GM23338 (cell line): ENCODE data around the gene ZSCAN1. TPM values are rescaled to one million over a fixed set of nuclear protein-coding genes. Genes with fewer than 3 reads are reported as not detected.

Experiments
- ATAC-seq: fragments of 200-7000 bp; cut with Tn5 transposase; 3 replicates; pipeline ENCODE4 v1.9.1; 2020
- DNase-seq: peaks from one replicate; pipeline ENCODE4 v3.0.0-alpha.2; 2015; ENCODE audit warnings: low spot score
- H2AFZ ChIP-seq: fragments of 200-600 bp; sonication (generic); 2 replicates; pipeline ENCODE4 v1.8.0; 2016; ENCODE audit warnings: antibody characterized with exemption, mild to moderate bottlenecking, moderate library complexity
- H3F3A ChIP-seq: fragments of 200-600 bp; sonication (generic); replicated peaks from 2 replicates; pipeline ENCODE4 v1.8.0; 2017; ENCODE audit warnings: antibody characterized with exemption, mixed run types, low read depth
- H3K27ac ChIP-seq: fragments of 200-600 bp; sonication (generic); 2 replicates; pipeline ENCODE4 v1.6.1; 2016; ENCODE audit warnings: low read depth
- H3K27me3 ChIP-seq: fragments of 200-600 bp; sonication (generic); 2 replicates; pipeline ENCODE4 v1.8.0; 2016; ENCODE audit warnings: mild to moderate bottlenecking, mixed run types, moderate library complexity; ENCODE audit not compliant: insufficient read depth
- H3K36me3 ChIP-seq: fragments of 200-600 bp; sonication (generic); 2 replicates; pipeline ENCODE4 v1.8.0; 2016; ENCODE audit warnings: mild to moderate bottlenecking; ENCODE audit not compliant: insufficient read depth
- H3K4me1 ChIP-seq: fragments of 200-600 bp; sonication (generic); 2 replicates; pipeline ENCODE4 v1.8.0; 2016; ENCODE audit warnings: mild to moderate bottlenecking, moderate library complexity; ENCODE audit not compliant: insufficient read depth
- H3K4me2 ChIP-seq: fragments of 200-600 bp; sonication (generic); 2 replicates; pipeline ENCODE4 v1.7.1; 2017; ENCODE audit warnings: mixed run types
- H3K4me3 ChIP-seq: fragments of 200-600 bp; sonication (generic); 2 replicates; pipeline ENCODE4 v1.6.1; 2016; ENCODE audit warnings: mixed run types
- H3K79me2 ChIP-seq: fragments of 200-600 bp; sonication (generic); replicated peaks from 2 replicates; pipeline ENCODE4 v1.8.0; 2017; ENCODE audit warnings: mild to moderate bottlenecking; ENCODE audit not compliant: insufficient read depth
- H3K9me2 ChIP-seq: fragments of 200-600 bp; sonication (generic); 2 replicates; pipeline ENCODE4 v1.8.0; 2017; ENCODE audit not compliant: insufficient read depth
- H4K20me1 ChIP-seq: fragments of 200-600 bp; sonication (generic); replicated peaks from 2 replicates; pipeline ENCODE4 v1.8.0; 2017; ENCODE audit warnings: mild to moderate bottlenecking; ENCODE audit not compliant: insufficient read depth
- H3K27ac Mint-ChIP-seq: 2 replicates; pipeline ENCODE4 v1.8.0; 2020; ENCODE audit warnings: inconsistent platforms, mild to moderate bottlenecking, moderate library complexity, mixed read lengths
- H3K27me3 Mint-ChIP-seq: 3 replicates; pipeline ENCODE4 v1.8.0; 2022; ENCODE audit warnings: low read depth, mild to moderate bottlenecking, moderate library complexity, mixed read lengths, inconsistent platforms; ENCODE audit not compliant: insufficient read depth, poor library complexity
- H3K36me3 Mint-ChIP-seq: 3 replicates; pipeline ENCODE4 v1.8.0; 2021; ENCODE audit warnings: low read depth, mild to moderate bottlenecking, inconsistent platforms, moderate library complexity, mixed read lengths
- H3K4me1 Mint-ChIP-seq: 3 replicates; pipeline ENCODE4 v1.8.0; 2020; ENCODE audit warnings: mild to moderate bottlenecking, inconsistent platforms, mixed read lengths
- H3K4me3 Mint-ChIP-seq: 3 replicates; pipeline ENCODE4 v1.8.0; 2021; ENCODE audit warnings: moderate library complexity, mild to moderate bottlenecking, inconsistent platforms, mixed read lengths
- H3K9me3 Mint-ChIP-seq: 3 replicates; pipeline ENCODE4 v1.8.0; 2020; ENCODE audit warnings: moderate library complexity, mild to moderate bottlenecking, inconsistent platforms, mixed read lengths
- CREB1 ChIP-seq: fragments of 250-450 bp; sonication (Bioruptor Pico); IDR thresholded peaks from 2 replicates; pipeline ENCODE4 v1.5.0; 2020; ENCODE audit warnings: low read depth, mild to moderate bottlenecking, moderate library complexity
- CTCF ChIP-seq, 2 experiments: fragments of 200-600 bp in 1 of 2; sonication (generic) in 1 of 2; conservative IDR thresholded peaks; 2 replicates each; pipeline versions ENCODE4 v1.5.1 to v1.6.1; 2016 to 2017; ENCODE audit warnings: antibody characterized with exemption in 2 of 2, low read depth in 2 of 2, mild to moderate bottlenecking in 2 of 2, moderate library complexity in 1 of 2
- ETS1 ChIP-seq: IDR thresholded peaks from 2 replicates; pipeline ENCODE4 v1.6.1; 2016; ENCODE audit warnings: antibody characterized with exemption
- EZH2 ChIP-seq: fragments of 200-600 bp; sonication (generic); IDR thresholded peaks from one replicate; pipeline ENCODE4 v1.8.0; 2017; ENCODE audit warnings: antibody characterized with exemption, mild to moderate bottlenecking, low read depth; ENCODE audit not compliant: unreplicated experiment
- EZH2phosphoT487 ChIP-seq: fragments of 200-600 bp; sonication (generic); IDR thresholded peaks from one replicate; pipeline ENCODE4 v1.8.1; 2018; ENCODE audit warnings: antibody characterized with exemption; ENCODE audit not compliant: unreplicated experiment
- JUNB ChIP-seq: IDR thresholded peaks from one replicate; pipeline ENCODE4 v1.6.1; 2016; ENCODE audit warnings: antibody characterized with exemption; ENCODE audit not compliant: unreplicated experiment
- NANOG ChIP-seq: IDR thresholded peaks from 2 replicates; pipeline ENCODE4 v1.6.1; 2016; ENCODE audit warnings: antibody characterized with exemption, borderline replicate concordance
- POLR2AphosphoS5 ChIP-seq: IDR thresholded peaks from 2 replicates; pipeline ENCODE4 v1.6.1; 2016; ENCODE audit warnings: antibody characterized with exemption, low read depth
- REST ChIP-seq: IDR thresholded peaks from one replicate; pipeline ENCODE4 v1.6.1; 2018; ENCODE audit warnings: antibody characterized with exemption; ENCODE audit not compliant: unreplicated experiment
- STAT1 ChIP-seq: IDR thresholded peaks from one replicate; pipeline ENCODE4 v1.6.1; 2016; ENCODE audit warnings: antibody characterized with exemption; ENCODE audit not compliant: unreplicated experiment
- ZNF114 ChIP-seq: fragments of 250-450 bp; sonication (Bioruptor Pico); IDR thresholded peaks from 2 replicates; pipeline ENCODE4 v1.5.0; 2020; ENCODE audit warnings: mild to moderate bottlenecking, moderate library complexity
- ZNF331 ChIP-seq: fragments of 250-450 bp; sonication (Bioruptor Pico); IDR thresholded peaks from 2 replicates; pipeline ENCODE4 v1.5.0; 2020; ENCODE audit warnings: low read depth, mild to moderate bottlenecking, moderate library complexity
- ZNF462 ChIP-seq: fragments of 250-450 bp; sonication (Bioruptor Pico); IDR thresholded peaks from 2 replicates; pipeline ENCODE4 v1.5.0; 2020; ENCODE audit warnings: mild to moderate bottlenecking, moderate library complexity
- polyA plus RNA-seq: library from polyadenylated mRNA; unstranded; fragments of >200 nt; fragmentation: Nextera tagmentation; extraction: Ambion mirVana; gene quantifications from 2 replicates; pipeline ENCODE4 v1.2.1, GENCODE V29; 2016
- total RNA-seq: library from RNA; depleted of rRNA; stranded (reverse); fragments of >200 nt; shearing (Covaris generic); gene quantifications from 2 replicates; pipeline ENCODE4 v1.2.3, GENCODE V29; 2014

The ZSCAN1 gene
- total and polyA plus RNA-seq, 2 experiments from 2014 or later: 1.5 to 3.9 TPM

- Mint-ChIP-seq H3K27ac (no peak overlapping the region), H3K27me3 (peaks cover 10% of the 10 kb centered on the region)
- H3K36me3 ChIP-seq: no peaks in the 10 kb centered on the region
Measured at GRCh38 chr19:58046856-58047255, 13.0 kb downstream of the ZSCAN1 start.

More at GRCh38 chr19:58046856-58047255, 13.0 kb downstream of the ZSCAN1 start:
- Mint-ChIP-seq H3K4me1 (no peaks in the 10 kb centered on the region), H3K36me3 (peaks cover 40% of the 10 kb centered on the region), H3K4me3 (no peak overlapping the region), H3K9me3 (peaks cover 87% of the 10 kb centered on the region)
- Histone ChIP-seq H3K79me2 (no peaks in the 10 kb centered on the region), H3K4me2 (no peak overlapping the region), H3K27me3 (peaks cover 16% of the 10 kb centered on the region), H3K4me1 (0 out of 2 replicates have a peak, but pooled peaks cover 4% of the 10 kb centered on the region), H2AFZ (no peak overlapping the region), H4K20me1 (no peaks in the 10 kb centered on the region), H3K27ac (no peak overlapping the region), H3K4me3 (no peak overlapping the region), H3F3A (no peaks in the 10 kb centered on the region), H3K9me2 (no peaks in the 10 kb centered on the region)
- TF ChIP-seq ZNF331 (CRISPR knock-in tag): no peak
- no peak for TF ChIP-seq JUNB
- no peak for TF ChIP-seq CREB1 (CRISPR knock-in tag)
- TF ChIP-seq NANOG: no peak
- no peak for TF ChIP-seq EZH2
- TF ChIP-seq ETS1: no peak
- TF ChIP-seq POLR2AphosphoS5: no peak
- no peak for TF ChIP-seq EZH2phosphoT487
- TF ChIP-seq REST: no peak
- no peak for TF ChIP-seq CTCF (conservative IDR thresholded peaks at IDR 0.05; ENCODE audit: low read depth in 2 of 2)
- no peak for TF ChIP-seq STAT1
- TF ChIP-seq ZNF114 (CRISPR knock-in tag): no peak
- no peak for TF ChIP-seq ZNF462 (CRISPR knock-in tag)
- ATAC-seq (no peak), DNase-seq (no peak)
